OCI-M2 (cell line): ENCODE measurements around the gene DNAJB12.

Experiments used
- DNase-seq: peaks from one replicate; lab custom pipeline; 2025; ENCODE audit not compliant: unreplicated experiment; lab: John Stamatoyannopoulos, UW

The DNAJB12 gene

DNA sequence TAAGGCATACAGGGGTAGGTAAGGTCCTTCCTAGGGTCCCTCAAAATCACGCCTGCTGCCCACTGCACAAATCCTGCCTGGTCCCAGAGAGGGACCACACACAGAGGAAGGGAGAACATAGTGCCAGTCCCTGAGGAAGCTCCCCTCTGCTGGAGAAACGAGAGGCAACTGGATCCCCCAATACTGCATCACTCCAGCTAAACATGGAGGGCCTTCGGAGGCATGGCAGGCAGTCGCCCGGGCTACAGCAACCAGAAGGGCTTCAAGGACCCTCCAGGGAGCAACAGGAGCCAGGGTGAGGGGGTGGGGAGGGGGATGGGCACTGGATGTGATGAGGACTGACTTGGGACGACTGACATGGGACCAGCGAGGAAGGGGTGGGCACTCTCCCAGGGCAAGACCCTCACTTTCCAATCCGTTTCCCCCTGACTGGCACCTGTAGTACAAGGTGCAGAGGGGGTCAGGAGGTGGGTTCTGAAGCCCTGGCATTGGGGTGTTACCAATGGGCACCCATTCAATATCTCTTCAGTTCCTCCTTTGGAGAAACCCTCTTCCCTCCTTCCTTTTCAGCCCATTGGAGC is 59.3 kb downstream of the DNAJB12 start:
- no peak for DNase-seq

DNA sequence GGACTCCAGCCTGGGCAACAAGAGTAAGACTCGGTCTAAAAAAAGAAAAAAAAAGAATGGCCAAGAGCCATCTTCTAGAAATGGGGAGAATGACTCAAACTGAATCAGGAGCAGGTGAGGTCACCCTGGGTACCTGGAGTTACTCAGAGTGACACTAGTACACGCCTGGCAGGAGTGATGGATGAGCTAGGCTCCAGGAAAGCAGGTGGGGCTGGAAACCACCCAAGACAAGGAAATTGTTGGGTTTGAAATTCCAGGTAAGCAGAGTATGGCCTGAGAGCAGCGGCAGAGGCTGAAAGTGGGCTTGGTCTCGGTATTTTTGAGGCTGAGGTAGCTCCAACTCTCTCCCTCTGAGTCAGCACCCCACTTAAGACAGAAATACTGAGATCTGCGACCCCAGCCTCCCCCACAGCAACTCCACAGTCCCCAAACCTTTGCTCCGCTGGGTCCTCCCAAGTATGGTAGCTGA is 62.5 kb downstream of the DNAJB12 start:
- no peak for DNase-seq

DNA sequence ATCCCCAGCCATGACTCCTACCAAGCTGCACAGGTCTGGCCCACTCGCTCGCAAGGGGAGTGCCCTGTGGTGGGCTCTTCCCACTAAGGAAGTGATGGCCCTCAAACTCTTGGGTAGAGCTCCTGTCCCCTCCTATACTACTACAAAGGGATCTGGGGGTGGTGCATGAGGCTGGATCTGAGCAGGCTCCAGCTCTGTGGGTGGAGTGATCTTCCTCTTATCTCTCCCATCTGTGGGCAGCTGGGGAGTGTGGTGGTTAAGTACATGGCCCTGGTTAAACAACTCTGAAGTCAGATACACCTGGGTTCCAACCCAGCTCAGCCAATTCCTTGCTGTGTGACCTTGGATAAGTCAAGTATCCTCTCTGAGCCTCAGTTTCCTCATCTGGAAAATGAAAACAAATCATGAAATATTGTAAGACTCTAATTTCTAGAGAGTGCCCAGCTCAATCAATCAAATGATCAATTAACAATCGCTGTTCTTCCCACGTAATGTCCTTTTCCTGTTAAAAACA is 63.6 kb downstream of the DNAJB12 start:
- no peak for DNase-seq

DNA sequence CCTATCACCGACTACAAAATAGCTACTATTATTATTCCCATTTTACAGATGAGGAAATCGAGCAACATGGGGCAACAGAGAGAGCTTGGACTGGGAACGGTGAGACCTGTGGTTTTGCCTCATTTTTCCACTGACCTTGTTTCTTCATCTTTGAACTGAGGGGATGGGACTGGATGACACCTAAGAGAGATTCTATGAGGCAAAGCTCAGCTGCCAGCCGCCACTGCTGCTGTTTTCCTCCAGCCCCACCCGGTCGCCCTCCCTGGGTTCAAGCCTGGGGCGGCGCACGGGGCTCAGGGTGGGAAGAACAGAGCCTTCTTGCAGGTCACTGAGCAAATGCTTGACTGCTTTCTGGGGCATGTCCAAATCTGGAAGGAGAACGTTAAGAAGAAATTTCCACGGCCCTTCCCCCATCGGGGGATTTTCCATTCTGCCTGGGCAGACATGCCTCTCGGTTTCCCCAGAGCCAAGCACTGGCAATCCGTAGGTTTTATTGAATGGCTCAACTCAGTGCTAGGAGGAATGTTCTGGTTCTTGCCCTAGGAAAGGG is 68.7 kb downstream of the DNAJB12 start:
- no peak for DNase-seq

DNA sequence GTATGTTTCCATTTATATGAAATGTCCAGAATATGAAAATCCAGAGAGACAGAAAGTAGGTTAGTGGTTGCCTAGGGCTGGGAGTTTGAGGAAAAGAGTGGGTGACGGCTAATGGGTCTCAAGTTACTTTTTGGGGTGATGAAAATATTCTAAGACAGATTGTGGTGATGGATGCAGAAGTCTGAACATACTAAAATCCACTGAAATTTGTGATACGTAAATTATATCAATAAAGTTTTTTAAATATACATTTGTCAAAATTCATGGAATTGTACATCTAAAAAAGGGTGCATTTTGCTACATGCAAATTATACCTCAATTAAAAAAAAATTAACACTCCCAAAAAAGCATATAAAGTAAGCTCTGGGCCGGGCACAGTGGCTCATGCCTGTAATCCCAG is 71.6 kb downstream of the DNAJB12 start:
- no peak for DNase-seq
